HG02852 (cell line): Measurements from ENCODE around the gene JARID2.

Source experiments
- ATAC-seq: cut with Tn5 transposase; IDR thresholded peaks from one replicate; pipeline ENCODE4 v1.9.1; 2021; ENCODE audit warnings: mild to moderate bottlenecking, moderate library complexity; ENCODE audit not compliant: unreplicated experiment

The JARID2 gene

DNA sequence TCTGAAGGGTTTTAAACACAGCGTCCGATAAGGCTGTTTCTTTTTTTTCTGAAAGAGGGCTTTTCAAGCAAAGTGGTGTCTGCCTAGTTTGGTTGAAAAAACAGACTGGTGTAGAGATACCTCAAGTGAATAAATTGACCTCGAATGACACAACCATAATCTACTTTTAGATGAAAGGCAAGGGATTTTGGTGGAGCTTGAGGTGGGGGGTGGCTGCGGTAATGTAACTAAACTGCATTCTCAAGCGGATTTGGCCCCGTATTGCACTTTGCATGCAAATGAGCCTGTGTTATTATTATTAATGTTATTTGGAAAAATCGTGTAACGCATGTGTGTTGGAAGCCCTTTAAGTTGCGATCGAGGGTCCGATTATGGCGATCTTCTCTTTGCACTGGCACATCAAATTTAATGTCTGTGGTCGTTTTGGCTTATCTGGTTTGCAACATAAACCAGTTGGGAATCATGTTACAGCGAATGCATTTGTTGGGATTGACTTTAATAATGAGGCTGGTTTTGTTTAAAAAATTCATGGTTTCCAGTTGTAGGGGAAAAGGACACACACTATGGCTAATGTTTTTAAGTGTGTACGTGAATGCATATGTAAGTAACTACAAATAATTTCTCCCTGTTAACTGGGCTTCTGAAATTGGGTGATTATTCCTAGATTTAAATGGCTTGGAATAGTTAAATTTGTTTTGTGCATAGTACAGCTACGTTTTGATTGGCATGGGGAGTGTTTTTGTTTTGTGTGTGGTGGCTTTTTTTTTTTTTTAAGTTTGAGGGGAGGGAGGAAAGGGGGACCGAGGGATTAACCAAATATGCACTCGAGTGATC, 1.0 kb downstream of the JARID2 start:
- no peak for ATAC-seq

DNA sequence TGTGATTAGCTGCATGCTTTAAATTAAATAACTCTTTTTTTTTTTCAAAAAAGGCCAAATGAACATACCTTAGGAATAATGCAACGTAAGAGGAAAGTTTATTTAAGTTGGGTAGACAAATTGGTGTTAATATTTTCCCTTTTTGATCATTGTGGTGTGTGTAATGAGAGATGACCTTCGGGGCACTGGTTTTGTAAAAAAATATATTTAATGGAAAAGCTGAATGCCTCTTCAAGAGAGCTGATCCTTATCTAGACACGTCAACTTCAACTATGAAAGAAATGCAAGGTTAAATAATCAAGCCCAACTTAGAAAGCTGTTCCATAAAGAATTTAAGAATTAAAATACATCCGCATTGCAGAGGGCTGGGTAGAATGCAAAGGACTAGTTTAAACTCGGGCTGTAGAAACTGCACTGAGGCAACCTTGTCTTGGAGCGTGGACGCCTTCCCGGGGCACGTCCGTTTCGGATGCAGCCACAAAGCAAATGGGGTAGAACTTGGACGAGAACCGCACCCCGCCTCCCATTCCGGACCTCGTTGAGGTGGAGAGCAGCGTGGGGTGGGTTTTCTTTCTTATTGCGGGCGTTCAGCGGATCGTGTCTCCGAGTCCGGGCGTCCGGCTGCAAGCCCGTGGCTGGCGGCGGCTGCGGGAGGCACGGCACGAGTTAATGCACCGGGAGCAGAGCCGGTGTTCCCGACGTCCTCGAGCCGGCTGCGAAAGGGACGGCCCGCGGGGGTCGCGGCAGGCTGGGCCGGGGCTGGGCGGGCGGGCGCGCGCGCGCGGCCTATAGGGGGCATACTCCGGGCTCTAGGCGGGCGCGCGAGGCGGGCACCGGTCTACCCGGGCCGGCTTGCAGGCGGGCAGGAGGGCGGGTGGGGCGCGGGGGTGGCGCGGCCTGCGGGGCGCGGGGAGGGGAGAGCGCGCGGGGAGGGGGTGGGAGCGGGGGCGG, 1.9 kb downstream of the JARID2 start:
- ATAC-seq = peak; percentile 3

DNA sequence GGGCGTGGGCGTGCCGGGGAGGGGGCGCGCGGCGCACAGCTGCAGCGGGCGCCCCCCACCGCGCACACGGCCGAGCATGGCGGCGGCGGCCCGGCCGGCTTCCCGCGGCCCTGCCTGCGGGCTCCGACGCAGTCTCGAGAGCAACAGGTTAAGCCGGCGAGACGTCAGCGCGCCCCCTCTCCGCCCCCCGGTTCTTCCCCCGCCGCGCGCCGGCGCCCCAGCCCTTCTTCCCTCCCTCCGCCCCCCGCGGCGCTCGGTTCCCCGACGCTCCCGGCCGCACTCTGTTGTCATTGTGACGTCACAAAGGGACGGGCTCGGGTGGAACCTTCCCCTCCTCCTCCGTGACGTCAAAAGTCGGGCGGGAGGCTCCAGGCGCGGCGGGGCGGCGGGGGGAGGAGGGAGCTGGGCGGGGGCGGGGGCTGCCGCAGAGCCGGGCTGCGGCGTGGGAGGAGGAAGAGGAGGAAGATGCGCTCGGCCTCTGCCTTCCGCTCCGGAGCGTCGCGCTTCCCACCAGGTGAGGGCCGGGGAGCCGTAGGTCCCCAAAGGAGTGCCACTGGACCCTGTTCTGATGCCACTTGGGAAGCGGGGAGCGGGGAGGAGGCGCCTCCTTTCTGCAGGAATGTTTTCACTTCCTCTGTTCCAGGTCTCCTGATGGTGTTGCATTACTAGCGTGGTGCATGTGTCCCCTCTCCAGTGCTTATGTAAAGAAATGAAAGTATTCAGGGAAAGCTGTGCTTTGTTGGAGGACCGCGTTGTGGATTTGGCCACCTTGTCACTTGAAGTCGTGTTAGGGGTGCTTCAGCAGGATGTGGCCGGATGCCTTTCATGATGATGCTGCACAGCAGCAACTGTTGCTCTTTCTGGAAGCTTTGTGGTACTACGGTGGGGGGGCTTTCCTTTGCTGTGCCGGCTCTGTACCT, 2.8 kb downstream of the JARID2 start:
- ATAC-seq = peak; percentile 35

DNA sequence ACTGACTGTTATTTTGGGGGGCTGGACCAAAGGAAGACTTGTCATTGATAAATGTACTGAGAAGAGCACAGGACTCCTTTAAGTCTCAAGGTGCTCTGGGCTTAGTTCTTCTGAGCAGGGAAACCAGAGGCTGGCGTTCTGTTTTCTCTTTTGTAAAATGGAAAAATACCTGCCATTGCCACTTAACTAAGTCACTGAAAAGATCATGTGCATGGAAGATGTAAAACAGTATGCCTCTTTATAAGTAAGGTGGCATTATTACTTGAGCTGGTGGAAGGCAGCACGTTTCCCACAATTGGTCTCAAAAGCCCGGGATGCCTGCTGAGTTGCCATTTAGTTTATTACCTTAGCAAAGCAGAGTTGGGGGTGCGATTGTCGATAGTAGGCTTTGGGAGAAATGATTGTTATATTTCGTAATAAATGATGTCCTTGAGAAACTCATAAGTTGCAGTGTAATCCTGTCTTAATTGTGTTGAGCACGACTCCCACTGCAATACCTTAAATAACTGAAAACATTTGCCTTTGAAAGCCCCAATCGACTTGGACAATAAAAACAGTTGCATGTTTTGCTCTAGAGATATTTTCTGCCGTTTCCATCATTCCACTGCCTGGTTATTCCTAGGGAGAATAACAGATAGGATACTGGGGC, 3.6 kb downstream of the JARID2 start:
- no peak for ATAC-seq

DNA sequence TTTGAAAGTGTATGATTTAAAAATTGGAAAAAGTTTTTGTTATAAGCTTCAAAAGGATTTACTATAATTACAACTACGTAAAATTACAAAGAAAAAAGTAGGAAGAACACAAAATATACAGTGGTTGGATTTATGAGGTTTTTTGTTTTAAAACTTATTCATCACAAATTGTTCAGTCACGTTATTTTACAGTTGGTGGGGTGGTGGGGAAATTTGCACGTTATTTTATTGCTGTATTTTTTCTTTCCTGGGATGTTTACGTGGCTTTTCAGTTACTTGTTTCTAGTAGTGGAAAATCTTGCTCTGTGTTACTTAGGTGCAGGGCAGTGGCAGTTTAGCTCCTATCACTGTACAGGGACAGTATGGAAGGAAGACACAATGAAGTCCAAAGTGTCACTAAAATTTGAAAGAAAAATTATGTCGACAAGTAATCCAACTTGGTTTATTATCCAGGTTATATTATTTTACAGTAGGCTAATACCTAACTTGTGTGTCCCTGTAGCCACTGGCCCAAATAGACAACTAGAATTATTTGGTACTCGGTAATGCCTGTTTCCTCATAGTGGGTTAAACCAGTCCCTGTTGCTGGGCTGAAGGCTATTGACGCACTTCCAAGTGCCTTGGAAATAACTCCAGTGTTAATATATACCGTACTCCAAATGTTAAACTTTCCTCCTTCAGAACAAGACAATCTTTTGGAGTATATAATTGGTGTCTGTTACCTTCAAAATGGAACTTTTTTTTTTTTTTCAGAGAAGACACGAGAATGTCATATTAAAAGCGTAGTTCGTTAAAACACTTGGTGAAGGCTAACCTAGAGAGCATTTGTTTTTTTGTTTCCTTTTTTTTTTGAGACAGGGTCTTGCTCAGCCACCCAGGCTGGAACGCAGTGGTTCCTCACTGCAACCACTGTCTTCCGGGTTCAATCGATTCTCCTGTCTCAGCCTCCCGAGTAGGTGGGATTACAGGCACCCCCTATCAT, 4.6 kb downstream of the JARID2 start:
- no peak for ATAC-seq

DNA sequence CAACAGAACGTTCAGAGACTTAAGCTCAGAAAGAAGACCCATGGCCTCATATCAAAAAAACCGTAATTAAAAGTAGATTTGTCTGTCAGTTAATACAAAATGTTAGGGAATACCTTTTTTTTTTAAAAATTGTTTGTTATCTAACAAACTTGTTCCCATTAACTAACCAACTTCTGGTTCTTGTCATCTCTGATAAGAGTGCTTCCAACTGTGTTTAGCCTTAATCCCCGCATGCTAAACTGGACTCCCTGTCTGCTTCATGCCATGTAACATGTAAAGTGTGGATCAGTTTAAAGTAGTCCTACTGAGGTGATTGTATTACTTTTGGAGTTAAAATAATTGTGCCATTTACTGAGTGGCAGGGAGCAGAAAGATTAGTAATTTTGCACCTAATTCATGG, 6.3 kb downstream of the JARID2 start:
- ATAC-seq = no peak

DNA sequence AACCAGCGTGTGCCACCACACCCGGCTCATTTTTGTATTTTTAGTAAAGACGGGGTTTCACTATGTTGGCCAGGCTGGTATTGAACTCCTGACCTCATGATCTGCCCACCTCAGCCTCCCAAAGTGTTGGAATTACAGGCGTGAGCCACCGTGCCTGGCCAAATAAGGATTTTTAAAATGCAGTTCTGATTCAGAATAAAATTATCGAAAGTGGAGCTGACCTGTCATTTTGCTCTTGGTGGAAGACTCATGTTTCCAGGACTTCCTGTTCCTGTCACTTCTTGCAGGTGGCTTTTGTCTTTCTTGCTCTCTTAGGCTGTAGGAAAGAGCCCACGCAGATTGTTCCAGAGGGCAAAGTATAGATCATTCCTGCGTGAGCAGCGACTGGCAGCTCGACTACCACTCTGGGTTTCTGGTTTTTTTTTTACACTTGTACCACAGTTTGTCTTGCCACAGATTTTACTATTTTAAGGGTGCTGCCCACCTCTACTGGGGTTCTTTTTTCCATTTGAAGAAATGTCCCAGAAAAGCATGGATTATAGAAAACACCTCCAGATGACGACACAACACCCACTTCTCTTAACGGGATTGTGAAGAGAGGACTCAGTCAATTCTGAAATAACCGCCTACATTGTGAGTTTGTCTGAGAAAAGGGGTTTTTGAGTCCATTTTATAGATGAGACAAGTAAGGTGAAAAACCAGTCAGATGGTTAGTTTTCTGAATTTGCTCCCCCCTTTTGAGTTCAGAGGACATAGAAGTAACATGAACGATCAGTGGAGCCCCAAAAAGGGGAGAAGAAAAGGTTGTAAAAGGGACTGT, 7.5 kb downstream of the JARID2 start:
- ATAC-seq = no peak

DNA sequence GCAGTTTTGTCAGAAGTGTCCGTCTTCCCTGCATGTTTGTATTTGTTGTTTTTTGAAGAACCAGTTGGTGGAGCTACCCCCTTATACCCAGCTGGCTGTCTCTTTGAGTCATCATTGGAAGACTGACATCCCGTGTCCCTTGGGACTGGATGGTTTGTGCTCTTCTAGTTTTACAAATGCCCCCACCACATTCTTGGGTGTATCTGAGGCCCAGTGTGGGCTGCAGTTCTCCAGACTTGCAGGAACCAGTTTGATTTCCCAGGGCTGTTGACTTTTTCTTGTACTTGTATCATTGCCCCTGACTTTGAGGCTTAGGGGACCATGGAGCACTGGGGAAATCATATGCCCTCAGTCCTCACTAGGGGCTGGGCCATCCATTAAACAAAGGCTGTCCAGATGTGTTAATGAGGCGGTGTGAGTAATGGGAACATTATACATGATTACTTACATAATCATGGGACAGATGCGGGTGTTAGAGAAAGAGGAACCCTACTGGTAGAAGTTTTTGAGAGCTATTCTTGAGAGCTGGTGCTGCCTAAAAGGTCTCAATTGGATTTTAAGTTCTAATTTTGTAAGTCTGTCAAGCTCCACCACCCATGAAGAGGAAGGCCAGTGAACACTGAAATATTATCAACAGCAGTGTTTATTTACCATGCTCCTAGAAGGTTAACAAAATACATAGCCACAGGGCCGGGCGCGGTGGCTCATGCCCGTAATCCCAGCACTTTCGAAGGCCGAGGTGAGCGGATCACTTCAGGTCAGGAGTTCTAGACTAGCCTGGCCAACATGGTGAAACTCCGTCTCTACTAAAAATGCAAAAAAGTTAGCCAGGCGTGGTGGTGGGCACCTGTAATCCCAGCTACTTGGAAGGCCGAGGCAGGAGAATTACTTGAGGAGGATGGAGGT, 8.5 kb downstream of the JARID2 start:
- no peak for ATAC-seq

DNA sequence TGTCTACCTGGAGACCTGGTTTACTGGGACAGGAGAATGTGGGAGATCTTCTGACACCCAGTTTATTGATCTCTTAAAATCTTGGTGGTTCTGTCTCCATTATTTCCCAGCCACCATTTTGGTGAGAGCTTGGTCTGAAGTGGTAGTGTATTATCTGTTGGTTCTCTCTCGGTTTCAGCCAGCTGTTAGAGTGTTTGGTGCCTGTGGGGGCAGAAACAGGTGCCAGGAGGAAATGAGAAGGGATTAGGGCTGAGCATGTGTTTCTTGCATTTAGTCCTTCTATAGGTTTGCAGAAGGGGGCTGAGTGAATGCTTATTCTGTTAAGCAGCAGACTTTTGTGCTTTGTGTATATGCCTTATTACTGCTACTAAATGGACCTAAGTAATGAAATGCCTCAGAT, 9.6 kb downstream of the JARID2 start:
- ATAC-seq = peak; percentile 54

DNA sequence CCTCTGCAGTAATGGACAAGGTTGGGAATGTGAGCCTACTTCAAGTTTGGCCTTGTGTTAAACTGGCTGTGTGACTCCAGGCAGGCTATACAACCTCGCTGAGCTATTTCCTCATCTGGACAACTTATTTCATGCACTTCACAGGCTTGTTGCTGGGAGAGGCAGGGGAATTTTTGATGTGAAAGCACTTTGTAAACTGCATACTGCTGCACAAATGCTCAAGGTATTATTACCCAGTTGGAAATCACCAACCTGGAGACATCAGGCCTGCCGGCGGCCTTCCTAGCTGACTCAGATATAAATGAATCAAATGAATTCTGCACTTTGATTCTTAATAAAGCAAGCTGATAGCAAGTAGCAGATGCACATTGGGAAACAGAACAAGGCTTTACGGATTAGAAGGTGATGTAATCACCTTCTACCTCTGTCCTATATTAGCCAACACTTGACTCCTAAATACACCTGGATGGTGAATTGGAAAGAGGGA, 10.1 kb downstream of the JARID2 start:
- peak; percentile 17 for ATAC-seq

DNA sequence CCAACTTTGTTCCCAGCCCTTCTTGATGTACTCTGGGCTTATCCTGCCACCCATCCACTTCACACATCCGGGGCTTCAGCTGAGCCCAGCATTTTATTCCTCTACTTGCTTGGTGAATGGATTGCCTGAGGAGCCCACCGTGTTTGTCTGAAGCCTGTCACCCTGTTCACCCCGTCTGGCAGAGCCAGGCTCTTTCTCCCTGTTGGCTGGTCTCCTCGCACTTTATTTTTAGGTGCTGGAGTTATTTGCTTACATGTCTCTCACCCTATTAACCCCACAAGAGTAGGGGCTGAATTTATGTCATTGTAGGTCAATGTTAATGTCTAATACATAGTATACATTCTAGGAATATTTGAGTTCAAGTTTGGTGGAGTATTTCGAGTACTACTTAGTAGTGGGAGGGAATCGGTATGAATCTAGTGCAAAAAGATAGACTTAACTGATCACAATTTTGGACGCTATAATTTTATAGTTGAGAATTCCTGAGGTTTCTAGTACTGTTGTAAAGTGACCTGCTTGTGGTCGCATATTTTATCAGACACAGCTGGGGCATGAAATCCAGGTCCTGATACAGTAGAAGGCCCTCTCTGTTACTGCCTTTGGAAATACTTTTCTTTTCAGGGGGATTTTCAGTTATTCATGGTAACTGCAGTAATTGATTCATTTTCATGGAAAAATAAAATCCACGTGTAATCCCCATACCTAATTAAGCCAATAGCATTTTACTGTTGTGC, 10.8 kb downstream of the JARID2 start:
- ATAC-seq = no peak

DNA sequence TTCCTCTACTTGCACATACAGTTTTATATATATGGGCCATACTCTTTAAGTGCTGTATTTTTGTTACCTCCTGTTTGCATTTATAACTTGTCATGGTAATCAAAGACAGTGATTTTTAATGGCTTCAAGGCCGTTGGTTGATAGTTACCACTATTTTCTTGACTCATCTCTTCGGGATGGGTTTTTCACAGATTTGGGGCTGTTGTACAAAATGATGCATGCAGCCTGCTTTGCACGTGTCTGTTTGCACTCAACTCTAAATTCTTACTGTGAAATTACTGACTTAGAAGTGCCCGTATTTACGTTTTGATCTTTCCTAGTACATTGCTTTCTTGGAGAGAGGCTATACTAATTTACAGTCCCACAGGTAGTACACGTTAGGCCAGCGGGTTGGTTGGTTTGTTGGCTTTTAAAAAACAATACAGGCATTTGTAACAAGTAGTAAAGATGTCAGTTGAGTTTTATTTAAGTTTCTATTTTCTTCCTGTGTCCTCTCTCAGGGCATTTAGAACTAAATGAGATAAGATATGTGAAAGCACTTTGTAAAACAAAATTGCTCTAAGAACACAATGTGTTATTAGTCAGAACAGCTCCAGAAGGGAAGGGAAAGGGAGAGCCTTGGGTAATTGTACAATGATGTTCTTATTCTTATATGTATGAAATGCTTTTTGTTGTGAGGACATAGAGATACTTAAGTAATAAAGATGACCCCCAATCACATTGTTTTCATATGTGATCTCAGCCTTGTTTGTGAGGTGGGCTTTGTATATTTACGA, 11.7 kb downstream of the JARID2 start:
- ATAC-seq = no peak

DNA sequence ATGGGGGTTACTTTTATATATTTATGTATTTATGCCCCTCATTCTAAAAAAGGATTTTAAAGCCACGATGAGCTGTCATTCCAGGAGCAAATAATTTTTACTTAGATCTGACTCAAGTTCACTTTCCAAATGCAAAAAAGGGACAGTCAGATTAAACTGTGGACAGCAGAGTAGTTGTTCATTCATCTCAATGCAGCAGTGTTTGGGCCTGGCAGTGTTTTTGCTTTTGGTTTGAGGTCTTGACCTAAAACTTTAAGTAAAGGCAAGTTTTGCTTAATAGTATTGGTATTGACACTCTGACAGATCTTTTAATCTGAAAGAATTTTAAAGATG, 13.9 kb downstream of the JARID2 start:
- ATAC-seq = no peak

DNA sequence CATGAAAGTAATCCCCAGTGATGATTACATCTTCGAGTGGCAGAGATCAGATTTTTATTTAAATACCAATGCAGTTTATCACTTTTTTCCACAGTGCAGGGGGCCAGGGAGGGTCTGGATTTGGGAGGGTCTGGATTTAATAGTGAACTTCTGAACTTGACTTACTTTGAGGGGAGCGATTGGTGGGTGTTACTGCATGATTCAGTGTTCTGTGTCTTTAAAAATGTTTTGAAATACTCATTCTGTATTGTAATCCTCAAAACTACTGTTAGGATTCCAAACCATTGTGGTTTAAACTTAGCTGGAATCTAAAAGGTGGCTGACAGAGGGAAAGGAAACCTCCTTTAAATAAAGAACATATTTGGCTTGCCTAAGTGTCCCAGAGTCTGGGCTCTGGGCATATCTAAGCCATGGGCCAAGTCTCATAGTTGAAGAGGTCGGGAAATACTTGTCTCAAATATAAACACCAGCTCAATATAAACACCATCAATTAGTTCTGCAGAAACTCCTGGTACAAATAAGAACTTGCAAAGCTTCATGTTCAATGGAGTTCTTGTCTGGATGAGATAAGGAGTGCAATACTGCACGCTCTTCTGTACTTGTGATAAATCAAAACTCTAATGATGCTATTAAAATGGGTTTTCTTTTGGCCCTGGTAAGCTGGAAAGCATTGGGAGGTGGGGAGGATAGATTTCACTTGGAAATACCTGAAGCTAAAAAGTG, 14.4 kb downstream of the JARID2 start:
- no peak for ATAC-seq

DNA sequence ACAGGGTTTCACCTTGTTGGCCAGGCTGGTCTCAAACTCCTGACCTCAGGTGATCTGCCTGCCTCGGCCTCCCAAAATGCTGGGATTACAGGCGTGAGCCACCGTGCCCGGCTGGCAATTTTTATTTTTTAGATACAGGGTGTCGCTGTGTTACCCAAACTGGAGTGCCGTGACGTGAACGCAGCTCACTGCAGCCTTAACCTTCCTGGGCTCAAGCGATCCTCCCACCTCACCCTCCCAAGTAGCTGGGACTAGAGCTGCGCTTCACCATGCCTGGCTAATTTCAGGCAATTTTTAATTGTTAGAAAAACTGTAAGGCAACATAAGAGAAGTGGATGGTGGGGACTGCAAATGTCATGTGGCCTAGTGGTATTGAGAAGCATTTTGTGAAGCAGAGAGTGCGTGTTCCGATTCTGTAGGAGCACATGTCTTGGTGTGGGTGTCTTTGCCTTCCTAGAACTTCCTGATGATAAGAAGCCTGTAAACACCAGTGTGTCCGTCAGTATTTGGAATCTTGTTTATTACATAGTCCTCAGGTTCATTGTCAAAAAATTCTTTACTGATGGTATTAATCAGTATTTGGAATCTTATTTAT, 18.0 kb downstream of the JARID2 start:
- ATAC-seq = no peak
